Measurements from ENCODE around the gene CYSTM1. TPM values are rescaled to one million over a fixed set of nuclear protein-coding genes. Genes with fewer than 3 reads are reported as not detected.

CYSTM1 gene
- total and polyA plus RNA-seq, 7 donors = 23.8 to 597 (median 51.7) TPM

DNA sequence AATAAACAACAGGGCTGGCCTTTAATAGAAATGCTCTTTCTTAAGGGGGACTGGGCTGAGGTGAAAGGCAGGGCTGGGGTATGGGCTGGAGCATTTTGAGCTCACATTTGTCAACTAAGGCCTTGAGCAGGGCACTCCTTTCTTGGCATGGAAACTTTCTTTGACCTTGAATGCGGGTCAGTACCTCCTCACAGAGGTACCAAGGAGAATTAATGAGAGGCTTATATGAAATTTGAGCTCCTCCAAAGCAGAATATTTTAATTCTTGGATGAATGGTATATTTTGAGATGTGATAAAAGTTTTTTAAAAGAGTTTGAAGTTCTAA is 3.1 kb downstream of the CYSTM1 start:
- WGBS, 2 donors = 25 to 66% methylated on average over 1 of the region's 1 CpG
- Histone ChIP-seq H3K27ac (peak overlapping the region; percentile 41 to 77 (median 65)), H3K36me3 (no peaks in the 10 kb centered on the region), H3K9me3 (no peaks in the 10 kb centered on the region), H3K4me1 (peaks cover 0 to 53% (median 46%) of the 10 kb centered on the region in 4 donors), H3K4me3 (no peak overlapping the region), H3K27me3 (no peaks in the 10 kb centered on the region)
- DNase-seq = no peak
- intact Hi-C loops (cut with DNase I) = loop anchor here (5.0 kb wide), 2 partner anchors 64 to 169 kb away; partner anchors contain the start of gene HBEGF
- TF ChIP-seq, protein P1, sequence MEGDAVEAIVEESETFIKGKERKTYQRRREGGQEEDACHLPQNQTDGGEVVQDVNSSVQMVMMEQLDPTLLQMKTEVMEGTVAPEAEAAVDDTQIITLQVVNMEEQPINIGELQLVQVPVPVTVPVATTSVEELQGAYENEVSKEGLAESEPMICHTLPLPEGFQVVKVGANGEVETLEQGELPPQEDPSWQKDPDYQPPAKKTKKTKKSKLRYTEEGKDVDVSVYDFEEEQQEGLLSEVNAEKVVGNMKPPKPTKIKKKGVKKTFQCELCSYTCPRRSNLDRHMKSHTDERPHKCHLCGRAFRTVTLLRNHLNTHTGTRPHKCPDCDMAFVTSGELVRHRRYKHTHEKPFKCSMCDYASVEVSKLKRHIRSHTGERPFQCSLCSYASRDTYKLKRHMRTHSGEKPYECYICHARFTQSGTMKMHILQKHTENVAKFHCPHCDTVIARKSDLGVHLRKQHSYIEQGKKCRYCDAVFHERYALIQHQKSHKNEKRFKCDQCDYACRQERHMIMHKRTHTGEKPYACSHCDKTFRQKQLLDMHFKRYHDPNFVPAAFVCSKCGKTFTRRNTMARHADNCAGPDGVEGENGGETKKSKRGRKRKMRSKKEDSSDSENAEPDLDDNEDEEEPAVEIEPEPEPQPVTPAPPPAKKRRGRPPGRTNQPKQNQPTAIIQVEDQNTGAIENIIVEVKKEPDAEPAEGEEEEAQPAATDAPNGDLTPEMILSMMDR (IDR thresholded peaks at IDR 0.05) = no peak
- TF ChIP-seq POLR2AphosphoS5 (IDR thresholded peaks at IDR 0.05) (no peak), EP300 (IDR thresholded peaks at IDR 0.05) (no peak), POLR2A (IDR thresholded peaks at IDR 0.05) (no peak)

DNA sequence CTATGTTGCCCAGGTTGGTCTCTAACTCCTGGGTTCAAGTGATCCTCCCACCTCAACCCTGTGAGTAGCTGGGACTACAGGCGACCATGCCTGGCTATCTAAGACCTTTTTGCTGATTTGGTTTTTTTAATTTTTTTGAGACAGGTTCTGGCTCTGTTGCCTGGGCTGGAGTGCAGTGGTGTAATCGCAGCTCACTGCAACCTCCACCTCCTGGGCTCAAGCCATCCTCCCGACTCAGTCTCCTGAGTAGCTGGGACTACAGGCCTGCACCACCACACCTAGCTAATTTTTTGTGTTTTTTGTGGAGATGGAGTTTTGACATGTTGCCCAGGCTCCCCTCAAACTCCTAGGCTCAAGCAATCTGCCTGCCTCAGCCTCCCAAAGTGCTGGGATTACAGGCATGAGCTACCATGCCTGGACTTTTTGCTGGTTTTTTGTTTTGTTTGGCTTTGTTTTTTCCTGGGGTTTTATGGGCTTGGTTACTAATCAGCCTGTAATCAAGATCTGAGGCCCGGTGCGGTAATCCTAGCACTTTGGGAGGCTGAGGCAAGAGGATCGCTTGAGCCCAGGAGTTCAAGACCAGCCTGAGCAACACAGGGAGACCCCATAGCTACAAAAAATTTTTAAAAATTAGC is 3.6 kb downstream of the CYSTM1 start:
- intact Hi-C loops (cut with DNase I) = loop anchor here (5.0 kb wide), 2 partner anchors 64 to 169 kb away; partner anchors contain the start of gene HBEGF
- TF ChIP-seq, protein P1 (IDR thresholded peaks at IDR 0.05) = no peak
- TF ChIP-seq POLR2AphosphoS5 (IDR thresholded peaks at IDR 0.05) = no peak
- no peak for TF ChIP-seq POLR2A (IDR thresholded peaks at IDR 0.05)
- TF ChIP-seq EP300 (IDR thresholded peaks at IDR 0.05) = no peak
- 73% methylated on average over 6 of the region's 6 CpGs for WGBS, 2 donors

DNA sequence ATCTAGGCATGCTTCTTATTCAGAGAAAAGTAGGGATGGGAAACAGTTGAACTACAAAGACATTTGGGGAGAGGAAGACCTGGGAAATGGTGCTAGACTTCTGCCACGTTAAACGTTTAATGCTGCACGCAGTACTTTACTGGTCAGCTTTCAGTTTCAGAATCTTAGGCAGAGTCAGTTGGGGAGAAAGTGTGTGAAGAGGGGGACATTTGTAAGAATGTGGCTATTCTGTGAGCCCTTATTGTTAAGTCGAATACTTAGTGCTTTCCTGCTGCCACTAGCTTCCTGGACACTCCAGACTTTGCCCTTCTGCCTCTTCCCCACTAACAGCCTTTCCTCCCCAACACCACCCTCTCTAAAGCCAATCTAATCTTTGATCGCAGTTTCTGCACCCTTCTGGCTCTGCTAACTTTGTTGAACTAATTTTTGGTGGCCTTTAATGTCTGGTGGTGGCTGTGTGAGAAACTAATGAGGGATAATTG is 6.1 kb downstream of the CYSTM1 start:
- intact Hi-C loops (cut with DNase I) = no loop called here
- WGBS, 2 donors = 6 to 44% methylated on average over 5 of the region's 5 CpGs
- DNase-seq = no peak
- TF ChIP-seq EP300 (IDR thresholded peaks at IDR 0.05) = no peak
- TF ChIP-seq POLR2AphosphoS5 (IDR thresholded peaks at IDR 0.05) = no peak
- TF ChIP-seq POLR2A (IDR thresholded peaks at IDR 0.05) = no peak
- TF ChIP-seq, protein P1 (IDR thresholded peaks at IDR 0.05) = no peak
- H3K4me3 ChIP-seq = no peak overlapping the region
- no peaks in the 10 kb centered on the region for H3K27me3 ChIP-seq
- no peaks in the 10 kb centered on the region for H3K36me3 ChIP-seq
- no peaks in the 10 kb centered on the region for H3K9me3 ChIP-seq
- peaks cover 0 to 47% (median 42%) of the 10 kb centered on the region in 4 donors for H3K4me1 ChIP-seq
- peak overlapping the region in 3 of 4 donors; percentile 8 to 55 (median 14) for H3K27ac ChIP-seq

More for the DNA sequence above, 3.6 kb downstream of the CYSTM1 start:
- H3K36me3 ChIP-seq = no peaks in the 10 kb centered on the region
- no peaks in the 10 kb centered on the region for H3K9me3 ChIP-seq
- no peak overlapping the region for H3K4me3 ChIP-seq
- H3K4me1 ChIP-seq = peaks cover 0 to 56% (median 49%) of the 10 kb centered on the region in 4 donors
- H3K27ac ChIP-seq = peak overlapping the region; percentile 41 to 77 (median 65)
- no peak for DNase-seq
- H3K27me3 ChIP-seq = no peaks in the 10 kb centered on the region

DNA sequence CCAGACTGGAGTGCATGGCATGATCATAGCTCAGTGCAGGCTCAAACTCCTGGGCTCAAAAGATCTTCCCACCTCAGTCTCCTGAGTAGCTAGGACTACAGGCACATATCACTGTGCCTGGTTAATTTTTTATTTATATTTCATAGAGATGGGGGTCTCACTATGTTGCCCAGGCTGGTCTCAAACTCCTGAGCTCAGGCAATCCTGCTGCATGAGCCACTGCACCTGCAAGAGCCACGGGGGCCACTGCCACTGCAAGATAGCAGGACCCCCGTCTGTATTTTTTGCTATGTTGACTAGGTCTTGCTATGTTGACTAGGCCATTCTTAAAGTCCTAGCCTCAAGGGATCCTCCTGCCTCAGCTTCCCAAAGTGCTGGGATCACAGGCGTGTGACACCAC is 6.5 kb downstream of the CYSTM1 start:
- Histone ChIP-seq H3K27me3 (no peaks in the 10 kb centered on the region), H3K36me3 (no peaks in the 10 kb centered on the region), H3K4me1 (peaks cover 0 to 42% (median 40%) of the 10 kb centered on the region in 4 donors), H3K4me3 (no peak overlapping the region), H3K27ac (peak overlapping the region in 2 of 4 donors; percentile 61 to 66), H3K9me3 (no peaks in the 10 kb centered on the region)
- whole genome bisulfite sequencing, 2 donors = 63 to 86% methylated on average over 3 of the region's 3 CpGs
- DNase-seq = no peak
- intact Hi-C loops (cut with DNase I) = no loop called here
- TF ChIP-seq, protein P1 (IDR thresholded peaks at IDR 0.05) = no peak
- TF ChIP-seq EP300 (IDR thresholded peaks at IDR 0.05) (no peak), POLR2AphosphoS5 (IDR thresholded peaks at IDR 0.05) (no peak), POLR2A (IDR thresholded peaks at IDR 0.05) (no peak)

Measured in sigmoid colon (tissue), 7 donors.